GM18511 (cell line): ENCODE data around the gene PLCL2.

ENCODE experiments used
- ATAC-seq: cut with Tn5 transposase; IDR thresholded peaks from one replicate; pipeline ENCODE4 v1.9.1; 2021; ENCODE audit warnings: mild to moderate bottlenecking, moderate library complexity; ENCODE audit not compliant: unreplicated experiment

Gene PLCL2

DNA sequence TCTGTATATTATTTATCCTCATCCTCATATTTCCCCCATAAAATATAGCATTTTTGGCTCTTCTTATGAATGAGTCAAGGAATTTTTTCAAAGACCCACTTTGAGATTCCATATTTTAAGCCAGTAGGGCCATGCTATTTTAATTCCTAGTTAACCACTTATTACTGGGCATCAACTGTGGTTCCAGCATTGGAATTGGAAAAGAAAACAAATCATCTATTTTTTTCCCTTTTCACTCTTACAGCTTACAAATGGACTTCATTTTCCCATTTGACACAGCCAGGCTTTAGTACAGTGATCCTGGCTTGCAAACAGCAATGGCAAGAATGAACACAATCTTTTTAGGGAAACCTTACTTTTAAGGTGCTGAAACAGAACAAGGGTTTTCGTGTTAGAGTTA, 19.4 kb upstream of the PLCL2 start:
- no peak for ATAC-seq

DNA sequence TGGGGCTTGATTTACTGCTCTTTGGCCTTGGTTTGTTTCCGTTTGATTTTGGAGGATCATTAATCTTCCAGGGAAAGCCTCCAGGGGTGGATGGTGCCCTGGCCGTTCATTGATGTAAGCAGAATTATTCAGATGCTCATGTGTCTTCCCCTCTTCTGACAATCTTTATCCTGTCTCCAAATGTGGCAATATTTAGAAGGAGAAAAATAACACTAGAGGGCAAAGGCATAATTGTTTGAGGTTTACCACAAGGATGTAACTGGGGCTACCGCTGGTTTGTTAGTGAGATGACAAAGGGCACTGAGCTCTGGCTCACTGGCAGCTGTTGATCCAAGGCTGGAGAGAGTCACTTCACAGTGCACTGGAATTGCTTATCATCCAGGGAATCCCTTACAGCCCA, 18.2 kb upstream of the PLCL2 start:
- ATAC-seq = no peak

DNA sequence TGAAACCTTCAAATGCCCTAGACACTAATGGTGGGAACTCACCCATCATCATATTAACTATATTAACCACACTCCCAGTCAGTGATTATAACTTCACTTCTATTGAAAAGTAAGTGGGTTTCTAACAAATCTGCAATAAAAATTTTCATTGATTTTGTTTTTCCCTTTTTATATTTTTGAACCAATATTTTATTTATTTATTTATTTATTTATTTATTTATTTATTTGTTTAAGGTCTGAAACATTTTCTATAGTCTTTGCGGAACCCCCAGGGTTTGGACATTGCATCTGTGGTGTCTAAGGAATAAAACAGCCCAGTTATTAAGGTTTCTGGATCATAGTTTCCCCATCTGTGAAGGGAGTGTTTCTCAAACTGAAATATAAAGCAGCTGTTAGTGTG, 16.2 kb upstream of the PLCL2 start:
- ATAC-seq = no peak

DNA sequence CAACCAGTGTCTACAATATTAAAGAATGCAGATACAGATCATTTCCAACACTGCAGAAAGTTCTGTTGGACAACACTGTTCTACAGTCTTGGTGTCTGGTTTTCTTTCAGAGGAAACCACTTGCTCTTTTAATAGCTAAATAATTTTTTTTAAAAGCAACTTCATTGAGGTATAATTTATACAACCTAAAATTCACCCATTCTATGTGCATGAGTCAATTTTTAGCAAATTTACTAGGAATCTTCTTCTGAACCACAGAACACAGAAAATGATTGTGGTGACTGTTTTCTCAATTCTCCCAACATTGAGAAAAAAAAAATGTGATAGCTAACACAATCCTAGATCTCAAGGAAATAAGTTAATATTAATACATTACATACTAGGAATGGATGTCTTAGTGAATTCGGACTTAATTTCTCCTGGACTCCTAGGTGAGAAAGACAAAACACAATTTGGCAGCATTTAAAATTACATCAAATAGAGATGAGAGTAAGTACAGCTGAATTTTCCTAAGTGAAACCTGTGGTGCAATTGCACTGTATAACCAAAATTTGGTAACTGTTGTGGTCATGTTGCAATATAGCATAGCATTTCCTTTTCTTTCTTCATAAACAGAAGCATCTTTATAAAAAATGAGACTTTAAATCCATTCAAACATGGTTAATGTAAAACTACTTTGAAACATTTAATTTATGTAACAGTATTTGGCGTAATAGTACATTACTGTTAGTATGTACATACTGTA, 15.3 kb upstream of the PLCL2 start:
- no peak for ATAC-seq

DNA sequence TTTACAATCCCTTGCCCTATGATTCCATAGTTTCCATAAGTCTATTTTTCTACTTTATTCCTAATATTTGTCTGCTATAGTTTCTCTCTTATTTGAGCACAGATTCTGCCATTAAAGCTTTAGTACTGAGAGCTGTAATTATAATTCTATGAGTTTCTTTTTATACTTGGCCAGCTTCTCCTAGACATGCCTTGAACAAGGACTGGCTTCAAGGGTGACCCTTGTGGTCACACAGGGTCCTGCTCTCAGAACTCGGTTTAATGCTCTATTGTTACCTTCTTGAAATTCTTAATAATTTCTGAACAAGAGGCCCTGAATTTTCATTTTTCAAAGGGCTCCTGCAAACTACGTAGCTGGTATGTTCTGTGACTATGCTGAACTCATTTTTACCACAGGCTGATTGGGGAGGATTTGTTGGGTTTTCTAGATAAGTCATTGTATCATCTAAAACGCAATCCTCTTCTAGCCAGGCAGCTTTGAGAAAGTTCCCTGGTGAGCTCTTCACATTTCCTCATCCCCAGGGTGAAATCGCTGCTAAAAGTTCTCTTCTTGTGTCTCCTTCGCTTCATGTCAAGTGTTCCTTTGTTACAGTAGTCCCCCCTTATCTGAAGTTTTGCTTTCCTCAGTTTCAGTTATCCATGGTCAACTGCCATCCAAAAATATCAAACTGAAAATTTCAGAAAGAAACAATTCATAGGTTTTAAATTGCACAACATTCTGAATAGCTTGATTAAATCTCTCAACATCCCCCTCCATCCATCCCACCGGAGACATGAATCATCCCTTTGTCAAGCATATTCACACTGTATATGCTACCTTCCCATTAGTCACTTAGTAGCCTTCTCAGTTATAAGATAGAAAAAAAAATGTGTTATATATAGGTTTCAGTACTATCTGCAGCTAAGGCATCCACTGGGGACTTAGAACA, 12.6 kb upstream of the PLCL2 start:
- no peak for ATAC-seq

DNA sequence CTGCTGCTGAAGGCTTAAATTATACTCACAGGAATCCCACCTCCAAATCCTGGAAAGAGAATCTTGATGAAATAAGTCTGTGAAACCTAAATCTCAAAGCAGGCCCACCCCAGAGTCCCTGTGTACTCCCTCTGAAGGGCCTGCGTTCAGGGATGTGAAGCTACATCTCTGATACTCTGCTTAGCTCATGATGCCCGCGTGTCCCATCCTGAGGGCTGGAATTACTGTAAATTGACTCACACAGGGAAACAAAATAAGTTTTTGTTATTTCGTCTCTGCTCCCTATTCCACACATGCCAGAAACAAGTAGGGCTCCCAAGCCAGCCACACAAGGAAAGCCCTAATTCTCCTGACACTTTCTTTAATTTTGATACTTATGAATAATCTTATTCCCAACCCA, 10.9 kb upstream of the PLCL2 start:
- no peak for ATAC-seq

DNA sequence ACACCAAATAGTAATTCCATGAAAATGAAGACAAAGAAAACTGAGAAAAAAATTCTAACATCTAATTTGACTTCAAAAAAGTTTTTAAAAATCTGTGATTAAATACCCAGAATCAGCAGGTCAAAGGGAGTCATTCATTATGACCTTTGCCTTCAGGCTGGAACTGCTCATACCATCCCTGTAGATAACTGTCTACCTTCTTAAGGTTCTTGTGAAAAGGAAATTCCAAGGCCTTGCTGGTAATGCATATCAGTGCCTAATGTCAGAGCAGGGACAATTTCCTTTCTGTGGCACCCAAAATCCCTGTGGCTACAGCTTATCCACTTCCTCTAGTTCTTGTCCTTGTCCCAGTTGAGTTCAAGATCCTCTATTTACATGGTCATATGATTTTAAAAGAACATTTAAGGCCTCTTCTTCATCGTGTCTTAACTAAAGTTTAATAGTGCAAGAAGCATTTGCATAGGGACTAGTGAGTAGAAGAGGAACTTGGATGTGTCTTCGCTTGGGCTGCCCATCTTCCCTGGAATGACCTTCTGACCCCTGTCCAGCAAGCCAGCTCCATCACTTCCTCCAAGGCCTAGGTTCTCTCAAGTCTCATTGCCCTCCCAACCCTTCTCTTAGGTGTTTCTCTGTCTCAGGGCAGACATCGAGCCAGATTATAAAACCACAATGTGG, 8.7 kb upstream of the PLCL2 start:
- no peak for ATAC-seq

DNA sequence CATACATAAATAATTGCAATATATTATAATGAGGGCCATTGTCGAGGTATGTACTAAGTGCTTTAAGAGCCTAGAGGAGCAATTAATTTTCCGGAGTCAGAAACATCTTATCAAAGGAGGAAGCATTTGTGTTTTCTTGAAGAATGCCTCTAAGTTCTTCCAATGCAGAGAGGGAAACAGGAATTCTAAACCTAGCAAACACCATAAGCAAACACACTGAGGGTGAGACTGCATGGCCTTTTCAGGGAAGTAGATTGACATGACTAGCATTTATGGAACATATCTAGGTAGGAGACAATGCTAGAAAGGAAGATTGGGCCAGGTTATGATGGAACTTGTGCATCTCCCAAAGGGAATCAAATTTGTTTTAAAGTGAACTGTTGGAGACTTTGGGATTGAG, 7.2 kb upstream of the PLCL2 start:
- ATAC-seq = no peak

GRCh38 chr3:16877911-16878310, 6.8 kb upstream of the PLCL2 start:
- no peak for ATAC-seq

DNA sequence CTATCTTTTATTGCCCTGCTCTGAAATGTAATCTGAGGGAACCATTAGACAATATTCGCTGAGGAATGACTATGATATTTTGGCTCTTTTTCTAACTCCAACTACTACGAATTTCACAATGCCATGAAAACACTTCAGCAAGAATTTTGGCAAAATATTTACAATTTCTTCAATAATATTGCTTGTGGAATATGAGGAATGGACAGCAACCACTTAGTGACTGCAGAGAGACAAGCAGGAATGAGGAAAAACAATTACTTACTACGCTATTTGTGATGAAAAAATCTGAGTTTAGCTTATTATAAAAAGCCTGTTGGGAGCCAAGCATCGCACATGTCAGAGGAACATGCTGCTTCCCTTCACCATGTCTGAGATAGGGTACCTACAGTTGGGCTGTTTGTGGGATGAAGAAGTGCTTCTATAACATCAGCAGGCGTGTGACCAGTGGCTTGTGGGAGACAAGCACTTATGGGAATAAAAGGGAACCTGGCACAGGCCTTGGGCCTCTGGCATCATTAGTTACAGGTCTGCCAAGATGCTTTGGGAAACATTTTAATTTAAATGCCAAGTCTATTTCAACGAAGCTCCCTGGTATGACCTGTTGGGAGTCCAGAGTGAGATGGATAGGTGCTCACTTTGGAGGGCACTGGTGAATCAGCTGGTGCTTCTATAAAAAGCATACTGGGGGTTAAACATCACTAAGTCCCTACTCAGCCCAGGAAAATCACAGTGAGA, 2.7 kb upstream of the PLCL2 start:
- no peak for ATAC-seq

GRCh38 chr3:16883057-16883722, 1.6 kb upstream of the PLCL2 start:
- no peak for ATAC-seq

GRCh38 chr3:16883723-16884083, 1.1 kb upstream of the PLCL2 start:
- no peak for ATAC-seq

- peak; percentile 37 for ATAC-seq
These were observed 539 bp upstream of the PLCL2 start for GRCh38 chr3:16884084-16884747.

DNA sequence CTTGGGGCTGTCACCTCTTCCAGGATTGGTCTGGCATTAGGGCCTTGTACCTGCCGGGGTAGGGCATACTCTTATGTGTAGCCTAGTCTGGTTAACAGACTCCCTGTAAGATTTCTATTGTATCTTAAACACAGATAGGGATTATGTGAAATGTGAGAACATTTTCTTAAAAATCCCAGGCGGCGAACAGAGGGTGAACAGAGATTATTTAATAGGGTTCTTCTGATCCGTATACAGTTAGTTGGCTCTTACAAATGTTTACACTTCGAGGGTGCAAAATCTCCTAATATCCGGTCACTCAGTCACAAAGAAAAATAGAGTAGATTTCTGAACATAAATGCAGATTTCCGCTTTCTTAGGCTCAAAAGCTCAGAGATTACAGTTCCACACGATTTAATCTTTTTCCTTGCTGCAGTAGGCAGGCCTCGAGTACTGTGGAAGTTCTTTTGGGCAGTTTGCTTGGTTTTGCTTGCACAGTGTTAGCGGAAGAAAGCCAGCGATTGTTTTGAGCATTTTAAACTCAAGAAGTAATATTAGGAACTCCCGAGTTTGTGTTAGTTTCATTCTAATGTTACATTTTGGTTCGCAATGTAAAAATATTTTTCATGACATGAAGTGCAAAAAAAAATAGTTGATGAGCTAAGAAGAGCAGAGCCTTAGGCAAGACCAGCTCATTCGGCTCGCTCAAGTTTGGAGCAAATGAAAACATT, 993 bp downstream of the PLCL2 start:
- peak; percentile 51 for ATAC-seq

- ATAC-seq = no peak
These were observed 1.5 kb downstream of the PLCL2 start for GRCh38 chr3:16886303-16886683.

DNA sequence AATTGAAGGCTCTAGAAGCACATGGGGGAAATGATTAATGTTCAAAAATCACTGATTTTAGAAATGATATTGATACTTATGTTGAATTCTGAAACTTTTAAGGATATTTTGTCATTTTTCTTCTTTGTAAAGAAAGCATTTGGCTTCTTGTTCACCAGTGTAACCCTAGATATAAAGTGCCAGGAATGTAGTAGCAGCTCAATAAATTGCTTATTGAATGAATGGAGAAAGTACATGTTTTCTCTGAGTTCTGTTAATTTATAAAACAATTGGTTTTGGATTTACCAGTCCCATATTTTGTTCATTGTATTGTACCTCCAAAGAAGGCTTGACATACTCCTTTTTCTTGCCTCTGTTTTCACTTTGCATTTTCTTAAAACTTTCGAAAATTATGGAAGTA, 2.4 kb downstream of the PLCL2 start:
- no peak for ATAC-seq

GRCh38 chr3:16888356-16888755, 3.6 kb downstream of the PLCL2 start:
- no peak for ATAC-seq

DNA sequence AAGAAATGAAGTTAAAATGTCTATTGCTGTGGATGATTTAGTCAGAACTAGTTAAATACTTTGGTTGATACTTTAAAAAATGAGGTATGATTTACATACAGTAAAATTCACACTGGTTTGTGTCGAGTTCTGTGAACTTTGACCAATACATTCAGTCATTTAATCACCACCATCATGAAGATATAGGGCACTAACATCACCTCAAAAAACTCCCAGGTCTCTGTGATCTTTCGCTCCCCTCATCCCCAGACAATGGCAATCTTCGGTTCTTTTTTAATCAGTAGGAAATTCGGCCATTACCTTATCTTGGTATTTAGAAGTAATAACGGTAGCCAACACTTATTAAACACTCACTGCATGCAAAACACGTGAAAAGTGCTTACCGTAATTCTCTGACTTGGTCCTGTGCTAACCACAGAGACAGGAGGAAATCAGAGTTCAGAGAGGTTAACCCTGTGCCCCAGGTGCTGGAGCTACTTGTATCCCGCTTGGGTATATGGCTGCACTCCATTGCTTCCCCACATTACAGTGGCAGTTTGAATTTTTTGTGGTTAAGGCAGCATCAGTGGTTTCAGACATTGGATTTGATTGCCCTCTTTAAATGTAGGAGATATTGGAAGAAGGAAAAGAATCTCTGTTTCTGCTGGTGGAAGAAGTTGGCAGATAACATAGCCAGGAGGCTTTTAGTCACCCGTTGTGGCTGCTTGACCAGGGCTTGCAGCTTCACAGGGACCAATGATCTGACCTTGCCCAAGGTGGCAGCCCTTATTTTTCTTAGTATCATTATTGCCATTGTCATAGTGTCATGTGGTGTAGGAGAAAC, 4.2 kb downstream of the PLCL2 start:
- peak; percentile 49 for ATAC-seq
